Activated gamma-delta T cell (primary cell): ENCODE results near the gene DRC1.
"Not testable (repeated sequence)": the region's sequence is repeated elsewhere in the genome, so short reads cannot be mapped to it uniquely, and the experiment has no call there.

Experiments
- DNase-seq: peaks from one replicate; lab custom pipeline; 2025; lab: John Stamatoyannopoulos, UW

DRC1 gene

DNA sequence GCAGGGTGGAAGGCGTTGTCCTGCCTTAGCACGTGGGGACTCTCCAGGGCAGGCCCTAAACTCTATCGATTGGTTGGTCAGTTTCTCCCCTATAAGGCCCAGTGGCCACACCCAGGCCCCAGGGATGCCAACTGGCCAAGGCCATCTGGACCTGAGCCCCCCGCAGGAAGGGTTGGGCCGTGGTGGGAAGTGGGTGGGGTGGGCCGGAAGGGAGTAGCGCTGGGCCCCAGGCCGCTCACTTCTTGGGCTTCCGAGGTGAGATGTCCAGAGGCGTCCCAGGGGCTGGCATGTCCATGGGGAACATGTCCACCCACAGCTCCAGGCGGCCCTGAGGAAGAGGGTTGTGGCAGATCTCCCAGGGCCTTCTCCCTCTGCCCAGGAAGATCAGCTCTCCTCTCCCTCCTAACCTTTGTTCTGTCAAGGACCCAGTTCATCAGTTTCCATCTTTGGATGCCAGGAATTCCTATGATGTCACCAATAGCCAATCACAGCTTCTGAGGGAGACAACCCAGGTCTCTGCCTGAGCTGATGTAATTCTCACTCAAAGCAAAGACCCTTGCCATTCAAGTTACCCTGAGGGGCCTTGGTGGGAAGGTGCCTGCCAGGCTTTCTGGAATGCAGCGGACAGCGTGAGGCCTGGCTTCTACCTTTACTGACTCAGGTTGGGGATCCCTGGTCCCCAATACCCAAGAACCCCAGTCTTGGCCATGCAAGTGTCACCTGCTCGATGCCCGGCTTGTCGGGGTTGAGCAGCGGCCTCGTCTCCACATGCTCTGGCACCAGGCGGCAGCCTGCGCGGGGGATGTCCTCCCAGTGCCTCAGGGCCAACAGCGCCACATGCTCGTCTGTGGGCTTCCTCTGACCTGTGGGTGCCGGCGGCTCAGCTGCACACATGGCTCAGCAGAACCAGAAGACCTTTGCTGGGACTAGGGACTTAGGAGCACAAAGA lies 61.8 kb downstream of the DRC1 start:
- no peak for DNase-seq

DNA sequence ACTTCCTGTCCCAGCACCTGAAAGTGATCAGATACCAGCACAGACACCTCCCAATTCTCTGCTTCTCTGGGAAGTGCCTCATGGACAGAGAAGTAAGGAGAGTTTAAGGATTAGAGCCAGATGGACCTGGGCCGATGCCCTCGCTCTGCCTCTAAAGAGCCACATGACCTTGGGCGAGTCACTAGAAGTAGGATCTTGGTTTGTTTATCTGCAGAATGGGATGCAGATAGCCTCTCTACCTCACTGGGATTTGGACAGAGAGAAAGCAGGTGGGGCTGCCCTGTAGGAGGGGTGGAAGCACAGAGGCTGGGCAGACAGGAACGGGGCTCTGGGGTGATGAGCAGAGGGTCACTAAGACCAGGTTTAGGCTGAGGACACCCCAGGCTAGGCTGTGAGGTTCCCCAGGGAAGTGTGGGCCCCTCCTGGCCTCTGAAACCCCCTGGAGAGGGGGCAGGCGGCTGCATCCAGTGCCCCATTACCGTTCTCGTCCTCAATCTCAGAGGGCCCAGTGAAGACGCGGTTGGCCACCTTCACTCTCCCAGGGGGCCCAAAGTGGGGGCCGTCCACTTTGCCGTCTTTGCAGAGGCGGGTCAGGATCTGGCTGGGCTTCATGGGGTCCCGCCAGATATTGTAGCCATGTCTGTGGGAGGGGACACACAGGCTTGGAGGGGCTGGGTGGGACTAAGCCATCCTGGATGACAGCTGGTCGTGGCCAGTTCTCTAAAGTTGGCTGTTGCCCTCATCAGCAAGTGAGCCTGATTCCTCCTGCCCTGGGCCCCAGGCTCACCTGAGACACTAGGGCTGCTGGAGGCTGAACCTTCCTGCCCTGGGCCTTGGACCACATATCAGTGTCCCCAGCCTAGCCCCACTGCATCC lies 62.9 kb downstream of the DRC1 start:
- no peak for DNase-seq

DNA sequence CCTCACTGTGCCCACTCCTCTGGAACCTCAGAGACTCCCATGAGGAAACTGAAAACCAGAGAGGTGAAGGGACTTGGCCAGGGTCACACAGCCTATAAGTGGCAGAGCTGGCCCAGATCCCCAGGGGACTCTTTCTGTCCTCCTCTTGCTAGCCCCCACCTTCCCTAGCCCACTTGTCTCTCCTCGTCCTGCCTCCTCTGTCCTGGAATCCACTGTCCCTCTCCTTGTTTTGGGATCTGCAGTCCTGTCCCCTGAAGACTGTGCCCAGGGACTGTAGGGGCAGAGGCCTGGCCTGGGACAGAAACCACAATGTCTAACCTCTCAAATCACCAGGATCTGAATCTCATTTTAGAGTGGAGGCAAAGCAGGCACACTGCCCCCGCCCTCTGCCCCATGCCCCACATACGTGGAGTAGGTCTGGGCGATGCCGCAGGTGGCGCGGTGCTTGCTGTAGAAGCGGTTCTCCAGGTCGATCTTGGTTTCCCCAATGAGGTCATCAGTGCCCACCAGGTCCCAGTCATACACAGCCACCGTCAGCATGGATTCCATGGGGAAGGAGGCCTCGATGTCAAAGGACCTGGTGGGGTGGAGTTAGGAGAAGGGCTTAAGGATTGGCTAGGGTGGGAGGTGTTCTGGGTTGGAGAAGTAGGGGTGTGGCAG lies 63.7 kb downstream of the DRC1 start:
- no peak for DNase-seq

DNA sequence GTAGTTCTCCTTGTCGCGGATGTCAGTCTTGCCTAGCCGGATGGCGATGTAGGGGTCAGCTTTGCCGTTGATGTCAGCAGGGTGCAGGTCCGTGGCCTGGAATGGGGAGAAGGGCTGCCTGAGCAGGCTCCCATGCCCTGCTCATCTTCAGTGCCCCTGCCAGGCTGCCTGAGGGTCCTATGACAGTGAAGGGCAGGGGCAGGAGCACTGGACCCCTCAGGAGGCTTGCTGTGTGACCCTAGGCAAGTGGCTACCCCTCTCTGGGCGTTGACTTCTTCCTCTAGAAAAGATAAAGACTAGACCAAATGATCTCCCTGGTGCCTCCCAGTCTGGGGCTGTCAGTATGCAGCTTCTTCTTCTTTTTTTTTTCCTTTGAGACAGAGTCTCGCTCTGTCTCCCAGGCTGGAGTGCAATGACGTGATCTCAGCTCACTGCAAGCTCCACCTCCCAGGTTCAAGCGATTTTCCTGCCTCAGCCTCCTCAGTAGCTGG lies 64.3 kb downstream of the DRC1 start:
- DNase-seq: no peak

DNA sequence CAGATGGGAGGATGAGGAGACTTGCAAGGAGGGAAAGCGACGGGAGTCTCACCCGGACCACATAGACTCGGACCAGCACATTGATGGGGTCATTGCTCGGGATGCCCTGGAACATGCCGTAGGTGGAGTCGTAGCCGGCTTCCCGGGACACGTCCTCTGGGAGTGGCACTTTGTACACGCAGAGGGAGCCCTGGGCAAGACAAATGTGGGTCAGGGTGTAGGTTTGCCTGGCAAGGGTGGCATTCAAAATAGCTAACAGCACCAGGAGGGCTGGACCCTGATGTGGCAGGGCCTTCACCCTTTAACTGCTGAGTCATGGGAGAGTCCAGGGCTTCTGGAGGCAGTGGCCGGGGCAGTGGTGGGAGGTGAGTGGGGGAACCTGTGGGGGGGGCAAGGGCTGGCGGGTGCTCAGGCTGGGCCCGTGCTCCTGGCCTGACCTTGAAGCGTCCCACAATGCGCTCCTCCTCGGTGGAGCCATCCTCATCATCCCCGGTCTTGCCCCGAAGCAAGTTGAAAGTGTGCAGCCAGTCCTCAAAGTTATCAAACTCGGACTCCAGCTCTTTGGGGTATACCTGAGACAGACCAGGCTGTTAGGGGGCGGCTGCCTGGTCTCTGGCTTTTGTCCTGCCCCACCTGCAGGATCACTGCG lies 65.1 kb downstream of the DRC1 start:
- DNase-seq: no peak

DNA sequence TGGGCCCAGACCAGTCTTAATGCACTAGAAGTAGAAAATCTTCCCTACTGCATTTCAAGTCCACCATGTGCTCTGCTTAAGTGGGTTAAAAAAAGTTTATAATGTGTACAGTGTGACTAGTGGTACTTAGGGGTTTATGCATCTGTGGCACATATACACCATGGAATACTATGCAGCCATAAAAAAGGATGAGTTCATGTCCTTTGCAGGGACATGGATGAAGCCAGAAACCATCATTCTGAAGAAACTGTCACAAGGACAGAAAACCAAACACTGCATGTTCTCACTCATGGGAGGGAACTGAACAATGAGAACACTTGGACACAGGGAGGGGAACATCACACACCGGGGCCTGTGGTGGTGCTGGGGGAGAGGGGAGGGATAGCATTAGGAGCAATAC lies 66.8 kb downstream of the DRC1 start:
- not testable (repeated sequence) for DNase-seq

DNA sequence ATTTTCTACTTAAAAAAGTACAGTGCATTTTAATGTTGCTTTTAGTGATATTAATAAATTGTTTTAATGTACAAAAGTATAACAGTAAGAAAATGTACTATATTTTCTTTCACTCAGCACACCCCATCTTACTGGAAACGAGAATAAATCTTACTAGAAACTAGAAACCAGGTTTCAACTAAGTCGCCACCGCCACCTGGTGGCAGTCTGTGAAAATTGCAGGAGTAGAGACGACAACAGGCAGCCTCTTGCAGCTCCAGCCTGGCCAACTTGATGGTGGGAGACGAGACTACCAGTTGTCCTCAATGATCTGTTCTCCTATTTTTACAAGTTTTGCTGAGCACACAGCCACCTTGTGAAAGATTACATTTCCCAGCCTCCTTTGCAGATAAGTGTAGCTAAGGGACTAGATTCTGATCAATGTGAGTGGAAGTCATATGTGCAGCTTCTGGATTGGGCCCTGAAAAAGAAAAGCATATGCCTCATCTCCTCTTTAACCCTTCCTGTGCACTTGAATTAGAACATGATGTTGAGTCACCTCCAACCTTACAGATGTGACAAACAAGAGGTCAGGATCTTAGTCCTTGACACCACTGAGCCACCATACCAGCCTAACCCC lies 67.5 kb downstream of the DRC1 start:
- DNase-seq: no peak

DNA sequence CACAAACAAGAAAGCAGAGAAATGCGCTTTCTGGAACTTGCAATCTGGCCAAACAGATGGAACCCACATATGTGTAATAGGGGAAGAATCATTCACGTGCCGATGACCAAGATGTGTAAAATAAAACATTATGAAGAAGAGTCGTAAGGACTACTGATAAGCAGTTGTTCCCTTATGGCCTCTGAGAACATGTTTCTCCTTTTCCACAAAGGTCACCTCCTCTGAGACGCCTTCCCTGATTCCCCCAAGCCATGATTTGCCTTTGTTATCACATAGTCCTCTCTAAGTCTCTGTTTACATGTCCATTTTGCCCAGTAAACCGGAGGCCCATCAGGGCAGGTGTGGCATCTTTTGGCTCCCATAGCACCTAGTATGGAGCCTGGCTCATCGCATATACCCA lies 68.2 kb downstream of the DRC1 start:
- no peak for DNase-seq

DNA sequence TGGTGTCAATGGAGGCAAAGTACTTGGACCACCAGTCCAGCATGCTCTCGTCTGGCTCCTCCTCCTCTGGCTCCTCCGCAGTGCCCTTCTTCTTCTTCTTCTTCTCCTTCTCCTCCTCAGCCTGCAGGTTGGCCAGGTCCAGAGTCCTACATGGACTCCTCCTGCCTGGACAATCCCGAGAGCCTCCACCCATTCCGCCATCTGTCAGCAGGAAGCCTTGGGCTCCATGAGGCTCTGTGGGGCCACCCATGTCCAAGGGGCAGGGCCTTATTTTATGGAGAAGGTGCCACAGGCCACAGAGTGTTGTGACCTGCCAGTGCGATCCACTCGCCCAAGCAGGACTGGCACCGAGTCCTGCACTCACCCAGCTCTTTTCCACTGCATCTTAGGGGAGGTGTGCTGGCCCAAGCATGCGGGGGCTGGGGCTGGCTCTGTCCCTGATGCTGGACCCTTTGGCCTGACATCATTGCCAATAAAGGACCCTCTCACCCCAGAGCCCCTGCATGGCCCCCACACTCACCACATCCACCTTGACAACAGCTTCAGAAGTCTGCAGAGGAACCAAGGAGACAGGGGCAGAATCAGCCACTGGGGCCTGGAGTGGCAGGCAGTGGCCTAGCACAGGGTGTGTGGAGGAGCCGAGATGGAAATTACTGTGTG lies 69.0 kb downstream of the DRC1 start:
- no peak for DNase-seq

DNA sequence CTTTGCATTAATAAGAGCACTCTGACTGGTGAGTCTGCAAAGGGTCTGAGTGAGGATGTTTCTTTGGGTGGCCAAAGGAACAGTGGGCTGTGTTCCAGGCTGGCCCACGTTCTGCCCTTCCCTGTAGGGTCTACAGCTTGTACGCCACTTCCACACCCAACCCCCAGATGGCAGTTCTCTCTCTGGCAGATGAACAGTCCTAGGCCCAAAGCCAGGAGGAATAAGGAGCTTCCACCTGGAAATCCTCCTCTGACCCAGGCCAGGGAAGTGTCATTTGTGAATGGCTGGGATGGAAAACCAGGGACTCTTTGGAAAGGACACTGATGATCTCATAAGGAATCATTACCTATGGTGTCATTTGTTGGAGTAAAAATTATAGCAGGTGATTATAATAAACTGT lies 69.6 kb downstream of the DRC1 start:
- no peak for DNase-seq

DNA sequence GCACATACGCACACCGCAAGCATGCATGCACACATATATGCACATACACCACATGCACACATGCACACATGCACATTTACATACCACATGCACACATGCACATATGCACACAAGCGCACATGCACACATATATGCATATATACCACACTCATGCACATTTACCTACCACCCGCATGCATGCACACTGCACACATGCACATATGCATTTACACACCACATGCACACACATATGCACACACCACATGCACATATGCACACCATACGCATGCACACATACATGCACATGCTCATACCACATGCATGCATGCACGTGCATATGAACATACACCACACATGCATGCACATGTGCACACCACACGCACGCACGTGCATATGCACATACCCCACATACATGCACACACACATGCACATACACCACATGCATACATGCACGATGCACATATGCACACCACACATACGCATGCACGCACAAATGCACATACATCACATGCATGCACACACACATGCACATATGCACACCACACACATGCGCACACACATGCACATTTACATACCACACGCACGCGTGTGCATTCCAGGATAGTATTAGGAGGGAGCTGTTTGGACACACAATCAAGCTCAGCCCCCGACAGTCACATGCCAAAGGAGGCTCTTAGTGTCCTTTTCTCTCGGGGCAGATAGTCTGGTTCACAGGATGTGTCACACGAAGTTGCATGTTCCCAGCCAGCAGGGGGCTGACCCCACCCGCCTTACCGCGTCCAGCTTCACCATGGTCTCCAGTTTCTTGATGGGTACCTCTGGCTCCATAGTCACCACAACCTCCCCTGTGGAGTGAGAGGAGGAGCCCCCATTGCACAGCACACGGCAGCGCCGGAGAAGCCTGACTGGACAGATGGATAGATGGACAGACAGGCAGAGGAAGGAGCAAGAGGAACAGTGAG lies 70.3 kb downstream of the DRC1 start:
- DNase-seq: no peak

DNA sequence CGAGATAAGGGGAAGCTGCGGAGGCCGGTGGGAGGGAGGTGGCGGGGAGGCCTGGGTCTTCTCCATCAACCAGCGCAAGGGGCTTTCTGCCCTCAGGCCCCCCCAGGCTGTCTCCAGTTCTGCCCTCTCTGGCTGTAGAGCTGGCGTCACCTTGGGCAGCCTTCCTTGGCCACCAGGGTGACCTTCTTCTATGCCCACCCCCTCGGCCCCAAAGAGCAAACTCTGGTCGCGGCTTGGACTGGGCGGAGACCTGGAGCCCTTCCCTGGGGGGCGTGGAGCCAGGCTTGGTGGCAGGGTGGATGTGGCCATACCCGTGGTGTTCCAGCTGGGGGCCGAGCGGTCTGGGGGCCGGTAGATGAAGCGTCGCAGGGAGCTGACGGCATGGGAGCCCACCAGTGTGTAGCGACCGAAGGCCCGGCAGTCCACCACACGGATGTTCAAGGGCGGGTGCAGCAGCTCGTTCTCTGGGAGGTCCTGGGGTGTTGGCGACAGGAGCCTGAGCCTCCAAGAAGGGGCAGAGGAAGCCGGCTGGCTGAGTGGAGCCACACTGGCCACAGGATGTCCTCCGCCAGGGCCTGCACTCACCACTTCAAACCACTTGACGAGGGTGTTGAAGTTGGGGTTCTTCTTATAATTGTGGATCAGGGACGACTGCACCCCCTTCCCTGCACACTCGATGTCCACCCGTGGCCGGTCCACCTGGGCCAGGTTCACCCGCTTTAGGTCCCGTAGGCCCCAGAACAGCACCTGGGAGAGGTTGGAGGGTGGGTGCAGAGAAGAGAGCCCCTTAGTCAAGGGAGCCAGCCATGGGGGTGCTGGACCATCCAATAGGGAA lies 71.3 kb downstream of the DRC1 start:
- no peak for DNase-seq

DNA sequence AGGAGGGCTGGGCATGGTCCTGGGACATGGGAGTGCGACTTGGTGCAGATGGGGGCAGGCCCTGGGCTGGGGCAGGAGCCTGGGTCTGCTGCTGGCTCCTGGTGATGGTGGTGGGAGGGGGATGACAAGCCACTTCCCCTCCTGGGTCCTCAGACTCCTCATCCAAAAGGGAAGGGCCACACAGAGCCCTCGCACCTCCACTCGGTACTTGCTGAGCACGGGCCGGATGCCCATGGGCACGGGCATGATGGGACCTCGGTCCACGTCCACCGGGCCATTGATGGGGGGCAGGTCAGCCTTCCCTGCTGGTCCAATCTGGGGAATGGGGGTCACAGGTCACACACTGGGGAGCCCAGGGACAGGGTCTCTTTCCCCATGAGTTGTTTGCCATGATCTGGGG lies 72.1 kb downstream of the DRC1 start:
- DNase-seq: no peak

DNA sequence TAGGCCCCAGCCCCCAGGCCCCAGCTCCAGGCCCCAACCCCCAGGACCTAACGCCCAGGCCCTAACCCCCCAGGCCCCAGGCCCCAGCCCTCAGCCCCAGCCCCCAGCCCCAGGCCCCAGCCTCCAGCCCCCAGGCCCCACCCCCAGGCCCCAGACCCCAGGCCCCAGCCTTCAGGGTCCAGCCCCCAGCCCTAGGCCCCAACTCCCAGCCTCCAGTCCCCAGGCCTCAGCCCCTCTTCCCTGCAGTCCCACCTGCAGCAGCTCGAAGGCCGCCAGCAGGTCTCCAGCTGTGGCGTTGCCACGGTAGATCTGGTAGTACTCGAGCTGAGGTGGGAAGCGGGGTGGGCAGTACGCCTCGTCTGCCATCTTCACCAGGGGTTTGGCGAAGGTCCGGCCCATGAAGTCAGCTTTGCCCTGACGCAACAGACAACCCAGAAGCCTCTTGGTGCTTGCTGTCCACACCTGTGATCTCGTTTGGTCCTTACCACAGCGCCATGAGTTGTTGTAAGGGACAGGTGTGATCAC lies 72.6 kb downstream of the DRC1 start:
- no peak for DNase-seq

DNA sequence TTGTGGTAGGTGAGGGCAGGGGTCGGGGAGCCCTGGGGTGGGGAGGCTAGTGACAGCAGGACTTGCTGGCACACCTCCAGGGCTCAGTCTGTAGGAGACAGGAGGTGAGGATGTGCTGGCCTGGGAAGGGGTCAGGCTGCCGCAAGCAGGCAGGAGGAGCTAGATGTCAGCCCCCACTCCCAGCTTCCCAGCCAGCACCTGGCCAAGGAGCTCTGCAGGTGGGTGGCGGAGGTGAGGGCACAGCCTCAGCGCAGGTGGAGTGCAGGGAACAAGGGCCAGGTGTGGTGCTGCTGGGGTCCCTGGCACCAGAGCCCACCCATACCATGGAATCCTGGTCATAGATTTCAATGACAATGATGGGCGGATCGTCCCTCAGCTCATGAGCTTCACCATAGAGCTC lies 73.3 kb downstream of the DRC1 start:
- no peak for DNase-seq

DNA sequence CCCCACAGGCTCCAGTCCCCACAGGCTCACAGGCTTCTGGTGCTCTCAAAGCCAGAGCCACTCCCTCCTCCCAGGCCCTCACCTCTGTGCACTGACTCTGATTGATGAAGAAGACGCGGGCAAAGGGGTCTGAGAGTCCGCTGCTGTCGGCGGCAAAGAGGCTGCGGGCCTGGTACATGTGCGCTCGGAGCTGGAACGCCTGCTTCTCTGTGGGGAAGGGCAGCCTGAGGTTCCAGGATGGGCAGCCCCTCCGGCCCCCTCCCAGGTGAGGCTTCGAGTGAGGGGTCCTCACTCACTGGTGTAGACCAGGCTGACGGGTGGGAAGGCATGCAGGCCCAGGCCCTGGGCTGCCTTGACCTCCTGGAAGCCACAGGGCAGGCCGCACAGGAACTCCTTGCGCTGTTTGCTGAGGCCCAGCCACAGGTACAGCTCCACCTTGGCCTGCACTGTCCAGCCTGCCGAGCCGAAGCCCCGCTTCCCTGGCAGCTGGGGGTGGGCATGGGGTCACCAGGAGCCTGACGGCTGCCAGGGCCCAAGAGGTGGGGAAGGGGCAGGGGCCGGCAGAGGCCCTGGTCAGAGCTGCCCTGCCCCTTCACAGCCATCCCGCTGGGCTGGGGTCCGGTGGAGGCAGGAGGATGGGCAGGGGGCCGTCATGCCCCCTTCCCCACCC lies 74.2 kb downstream of the DRC1 start:
- DNase-seq: no peak

DNA sequence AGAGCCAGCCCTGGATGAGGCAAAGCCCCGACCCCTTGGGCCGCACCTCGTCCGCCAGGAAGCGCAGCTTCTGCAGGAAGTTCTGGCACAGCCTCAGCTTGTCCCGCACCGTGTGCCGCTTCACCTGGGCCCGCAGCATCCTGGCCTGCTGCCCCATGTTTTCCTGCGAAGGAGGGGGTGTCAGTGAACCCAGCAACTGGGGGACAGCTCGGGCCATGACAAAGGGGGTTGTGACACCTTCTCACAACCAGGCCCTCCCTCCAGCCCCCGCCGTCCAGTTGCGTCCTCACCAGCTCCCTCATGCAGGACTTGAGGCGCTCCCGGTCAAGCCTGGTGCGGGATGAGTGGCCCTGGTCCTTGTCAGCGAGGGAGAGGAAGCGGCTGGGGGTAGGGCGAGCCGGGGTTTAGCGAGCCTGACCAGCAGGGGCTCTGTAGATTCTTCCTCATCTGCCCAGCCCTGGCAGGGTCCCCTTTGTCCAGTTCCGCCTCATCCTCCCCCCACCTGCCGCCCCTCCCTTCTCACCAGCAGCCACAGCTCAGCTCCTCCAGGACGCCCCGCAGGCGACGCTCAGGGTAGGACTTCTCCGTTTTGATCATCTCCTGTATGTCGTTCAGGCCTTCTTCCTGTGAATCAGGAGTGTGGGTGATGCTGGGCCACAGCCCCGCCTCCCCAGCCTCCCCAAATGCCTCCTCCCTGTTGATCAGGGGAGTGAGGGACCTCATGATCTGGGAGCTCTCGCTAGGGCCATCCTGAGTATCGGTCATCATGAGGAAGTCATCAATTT lies 75.6 kb downstream of the DRC1 start:
- DNase-seq: no peak
